A549 (cell line): ENCODE results near the gene CUL3.

Source experiments
- ATOH8 ChIP-seq: fragments of 250-450 bp; sonication (Bioruptor Pico); IDR thresholded peaks from 2 replicates; pipeline ENCODE4 v1.5.0; 2020; ENCODE audit warnings: low read depth, mild to moderate bottlenecking, moderate library complexity
- CEBPB ChIP-seq, 2 experiments: fragments of >200 bp in 1 of 2; sonication (Bioruptor Twin) in 1 of 2; formaldehyde crosslinking in 1 of 2; IDR thresholded peaks; 2 replicates each; pipeline ENCODE4 v1.6.1; 2012 to 2016
- CHD4 ChIP-seq: fragments of 200-600 bp; sonication (generic); IDR thresholded peaks from 2 replicates; pipeline ENCODE4 v1.6.1; 2016; ENCODE audit warnings: antibody characterized with exemption, mild to moderate bottlenecking, borderline replicate concordance
- CTCF ChIP-seq: fragments of >200 bp; sonication (Bioruptor Twin); formaldehyde crosslinking; IDR thresholded peaks from 3 replicates; pipeline ENCODE4 v1.5.1; 2016
- EHMT2 ChIP-seq: fragments of 200-600 bp; sonication (generic); IDR thresholded peaks from 2 replicates; pipeline ENCODE4 v1.6.1; 2016; ENCODE audit warnings: antibody characterized with exemption, low read depth, mild to moderate bottlenecking, moderate library complexity
- EP300 ChIP-seq, 2 experiments: fragments of >200 bp; sonication (Bioruptor Twin); formaldehyde crosslinking; IDR thresholded peaks; 2 replicates in 1 of 2; 3 replicates in 1 of 2; pipeline ENCODE4 v1.6.1; 2016 to 2017
- GATA3 ChIP-seq: IDR thresholded peaks from 2 replicates; pipeline ENCODE4 v1.6.1; 2012; ENCODE audit warnings: borderline replicate concordance
- NPAS2 ChIP-seq: fragments of 250-450 bp; sonication (Bioruptor Pico); IDR thresholded peaks from 2 replicates; pipeline ENCODE4 v1.8.0; 2022; ENCODE audit warnings: mild to moderate bottlenecking, moderate library complexity, borderline replicate concordance
- RAD21 ChIP-seq, 2 experiments: fragments of >200 bp in 1 of 2; sonication (Bioruptor Twin) in 1 of 2; formaldehyde crosslinking in 1 of 2; IDR thresholded peaks in 1 of 2; conservative IDR thresholded peaks in 1 of 2; 2 replicates in 1 of 2; 3 replicates in 1 of 2; pipeline ENCODE4 v1.6.1; 2012 to 2018; ENCODE audit warnings: inconsistent platforms in 1 of 2
- RFX5 ChIP-seq: fragments of 450-650 bp; IDR thresholded peaks from 2 replicates; pipeline ENCODE4 v1.7.1; 2014; ENCODE audit warnings: antibody characterized with exemption, mild to moderate bottlenecking, moderate library complexity
- ZFP36 ChIP-seq: fragments of 450-650 bp; IDR thresholded peaks from 2 replicates; pipeline ENCODE4 v1.6.1; 2014; ENCODE audit warnings: borderline replicate concordance; ENCODE audit not compliant: partially characterized antibody
- TF ChIP-seq, protein P1 (sequence below): fragments of 250-450 bp; sonication (Bioruptor Pico); IDR thresholded peaks from 2 replicates; pipeline ENCODE4 v1.5.0; 2021; ENCODE audit warnings: mild to moderate bottlenecking, moderate library complexity, borderline replicate concordance
- TF ChIP-seq, protein P2 (sequence below): fragments of 200-600 bp; sonication (generic); IDR thresholded peaks from 2 replicates; pipeline ENCODE4 v1.6.1; 2016; ENCODE audit warnings: antibody characterized with exemption, mild to moderate bottlenecking, moderate library complexity

- TF ChIP-seq CTCF (no peak), EP300 (IDR thresholded peaks at IDR 0.05) (no peak), ATOH8 (CRISPR knock-in tag) (no peak), EHMT2 (no peak), ZFP36 (no peak), RFX5 (no peak), CHD4 (no peak), GATA3 (no peak), RAD21 (conservative IDR thresholded peaks at IDR 0.05 in 1 of 2, IDR thresholded peaks at IDR 0.05 in 1 of 2) (no peak), NPAS2 (CRISPR knock-in tag) (no peak), CEBPB (IDR thresholded peaks at IDR 0.05) (no peak)
- TF ChIP-seq, protein P1, sequence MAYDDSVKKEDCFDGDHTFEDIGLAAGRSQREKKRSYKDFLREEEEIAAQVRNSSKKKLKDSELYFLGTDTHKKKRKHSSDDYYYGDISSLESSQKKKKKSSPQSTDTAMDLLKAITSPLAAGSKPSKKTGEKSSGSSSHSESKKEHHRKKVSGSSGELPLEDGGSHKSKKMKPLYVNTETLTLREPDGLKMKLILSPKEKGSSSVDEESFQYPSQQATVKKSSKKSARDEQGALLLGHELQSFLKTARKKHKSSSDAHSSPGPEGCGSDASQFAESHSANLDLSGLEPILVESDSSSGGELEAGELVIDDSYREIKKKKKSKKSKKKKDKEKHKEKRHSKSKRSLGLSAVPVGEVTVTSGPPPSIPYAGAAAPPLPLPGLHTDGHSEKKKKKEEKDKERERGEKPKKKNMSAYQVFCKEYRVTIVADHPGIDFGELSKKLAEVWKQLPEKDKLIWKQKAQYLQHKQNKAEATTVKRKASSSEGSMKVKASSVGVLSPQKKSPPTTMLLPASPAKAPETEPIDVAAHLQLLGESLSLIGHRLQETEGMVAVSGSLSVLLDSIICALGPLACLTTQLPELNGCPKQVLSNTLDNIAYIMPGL (CRISPR knock-in tag) = no peak
- TF ChIP-seq, protein P2, sequence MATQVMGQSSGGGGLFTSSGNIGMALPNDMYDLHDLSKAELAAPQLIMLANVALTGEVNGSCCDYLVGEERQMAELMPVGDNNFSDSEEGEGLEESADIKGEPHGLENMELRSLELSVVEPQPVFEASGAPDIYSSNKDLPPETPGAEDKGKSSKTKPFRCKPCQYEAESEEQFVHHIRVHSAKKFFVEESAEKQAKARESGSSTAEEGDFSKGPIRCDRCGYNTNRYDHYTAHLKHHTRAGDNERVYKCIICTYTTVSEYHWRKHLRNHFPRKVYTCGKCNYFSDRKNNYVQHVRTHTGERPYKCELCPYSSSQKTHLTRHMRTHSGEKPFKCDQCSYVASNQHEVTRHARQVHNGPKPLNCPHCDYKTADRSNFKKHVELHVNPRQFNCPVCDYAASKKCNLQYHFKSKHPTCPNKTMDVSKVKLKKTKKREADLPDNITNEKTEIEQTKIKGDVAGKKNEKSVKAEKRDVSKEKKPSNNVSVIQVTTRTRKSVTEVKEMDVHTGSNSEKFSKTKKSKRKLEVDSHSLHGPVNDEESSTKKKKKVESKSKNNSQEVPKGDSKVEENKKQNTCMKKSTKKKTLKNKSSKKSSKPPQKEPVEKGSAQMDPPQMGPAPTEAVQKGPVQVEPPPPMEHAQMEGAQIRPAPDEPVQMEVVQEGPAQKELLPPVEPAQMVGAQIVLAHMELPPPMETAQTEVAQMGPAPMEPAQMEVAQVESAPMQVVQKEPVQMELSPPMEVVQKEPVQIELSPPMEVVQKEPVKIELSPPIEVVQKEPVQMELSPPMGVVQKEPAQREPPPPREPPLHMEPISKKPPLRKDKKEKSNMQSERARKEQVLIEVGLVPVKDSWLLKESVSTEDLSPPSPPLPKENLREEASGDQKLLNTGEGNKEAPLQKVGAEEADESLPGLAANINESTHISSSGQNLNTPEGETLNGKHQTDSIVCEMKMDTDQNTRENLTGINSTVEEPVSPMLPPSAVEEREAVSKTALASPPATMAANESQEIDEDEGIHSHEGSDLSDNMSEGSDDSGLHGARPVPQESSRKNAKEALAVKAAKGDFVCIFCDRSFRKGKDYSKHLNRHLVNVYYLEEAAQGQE = no peak
Measured at GRCh38 chr2:224466304-224466895, 118.8 kb downstream of the CUL3 start.
